Loucy (cell line): ENCODE results near the gene WWOX.

Experiments
- H2AFZ ChIP-seq: fragments of 200-600 bp; sonication (generic); 2 replicates; pipeline ENCODE4 v1.6.0; 2016; ENCODE audit warnings: antibody characterized with exemption, mild to moderate bottlenecking, low read length, moderate library complexity
- H3F3A ChIP-seq: fragments of 200-600 bp; 2 replicates; pipeline ENCODE4 v1.6.0; 2016; ENCODE audit warnings: antibody characterized with exemption, low read depth, mild to moderate bottlenecking
- H3K27me3 ChIP-seq: fragments of 200-600 bp; sonication (generic); 2 replicates; pipeline ENCODE4 v1.6.1; 2014; ENCODE audit warnings: low read length, mild to moderate bottlenecking; ENCODE audit not compliant: insufficient read depth, poor library complexity, severe bottlenecking
- H3K36me3 ChIP-seq: fragments of 200-600 bp; sonication (generic); 2 replicates; pipeline ENCODE4 v1.6.1; 2016; ENCODE audit warnings: low read length; ENCODE audit not compliant: insufficient read depth
- H3K4me1 ChIP-seq: fragments of 200-600 bp; sonication (generic); 2 replicates; pipeline ENCODE4 v1.5.1; 2014; ENCODE audit warnings: low read length, mild to moderate bottlenecking; ENCODE audit not compliant: insufficient read depth, poor library complexity, severe bottlenecking
- H3K4me2 ChIP-seq: fragments of 200-600 bp; sonication (generic); 2 replicates; pipeline ENCODE4 v1.6.0; 2014; ENCODE audit warnings: antibody characterized with exemption, low read length, low read depth, mild to moderate bottlenecking; ENCODE audit not compliant: poor library complexity, severe bottlenecking
- H3K4me3 ChIP-seq: fragments of 200-600 bp; sonication (generic); 2 replicates; pipeline ENCODE4 v1.5.1; 2014; ENCODE audit warnings: low read length, mild to moderate bottlenecking, mixed read lengths; ENCODE audit not compliant: poor library complexity, severe bottlenecking
- H3K79me2 ChIP-seq: fragments of 200-600 bp; sonication (generic); 2 replicates; pipeline ENCODE4 v1.6.1; 2014; ENCODE audit warnings: low read length; ENCODE audit not compliant: insufficient read depth
- H3K9ac ChIP-seq: fragments of 200-600 bp; sonication (generic); 2 replicates; pipeline ENCODE4 v1.6.0; 2014; ENCODE audit warnings: mild to moderate bottlenecking, low read depth, low read length, moderate library complexity; ENCODE audit not compliant: poor library complexity, severe bottlenecking
- H3K9me2 ChIP-seq: fragments of 200-600 bp; sonication (generic); replicated peaks from 2 replicates; pipeline ENCODE4 v1.6.1; 2016; ENCODE audit warnings: low read depth, low read length, mixed read lengths
- H3K9me3 ChIP-seq: fragments of 200-600 bp; sonication (generic); 2 replicates; pipeline ENCODE4 v1.6.1; 2014; ENCODE audit warnings: mild to moderate bottlenecking, antibody characterized with exemption, low read length, low read depth; ENCODE audit not compliant: insufficient read depth
- H4K20me1 ChIP-seq: fragments of 200-600 bp; sonication (generic); 2 replicates; pipeline ENCODE4 v1.6.0; 2014; ENCODE audit warnings: antibody characterized with exemption, low read length, mild to moderate bottlenecking; ENCODE audit not compliant: insufficient read depth, poor library complexity, severe bottlenecking
- EZH2phosphoT487 ChIP-seq: fragments of 200-600 bp; IDR thresholded peaks from 2 replicates; pipeline ENCODE4 v1.6.1; 2018; ENCODE audit warnings: antibody characterized with exemption, mild to moderate bottlenecking, moderate library complexity, borderline replicate concordance
- TF ChIP-seq, protein P1 (sequence below): fragments of 200-600 bp; sonication (generic); conservative IDR thresholded peaks from 2 replicates; pipeline ENCODE4 v1.5.1; 2014; ENCODE audit warnings: mild to moderate bottlenecking, antibody characterized with exemption, low read length

Gene WWOX

DNA sequence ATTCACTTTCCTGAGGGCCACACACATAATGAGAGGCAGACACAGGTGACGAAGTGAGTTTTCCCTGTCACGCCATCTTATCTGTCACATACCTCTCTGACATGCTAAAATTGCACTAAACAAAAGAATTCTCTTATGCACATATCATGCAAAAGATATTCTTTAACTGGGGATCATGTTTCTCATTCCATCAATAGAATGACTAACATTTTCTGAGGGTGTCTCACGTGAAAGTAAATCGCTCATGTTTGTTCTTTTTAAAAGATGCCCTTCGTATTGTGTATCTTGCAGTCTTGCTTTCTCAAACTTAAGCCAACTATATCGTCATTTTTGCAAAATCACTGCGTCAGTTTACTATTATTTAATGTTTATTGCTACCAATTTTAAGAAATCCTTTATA is 306.4 kb downstream of the WWOX start:
- Histone ChIP-seq H2AFZ (no peak overlapping the region), H3K4me2 (no peak overlapping the region), H3K9ac (no peak overlapping the region)

DNA sequence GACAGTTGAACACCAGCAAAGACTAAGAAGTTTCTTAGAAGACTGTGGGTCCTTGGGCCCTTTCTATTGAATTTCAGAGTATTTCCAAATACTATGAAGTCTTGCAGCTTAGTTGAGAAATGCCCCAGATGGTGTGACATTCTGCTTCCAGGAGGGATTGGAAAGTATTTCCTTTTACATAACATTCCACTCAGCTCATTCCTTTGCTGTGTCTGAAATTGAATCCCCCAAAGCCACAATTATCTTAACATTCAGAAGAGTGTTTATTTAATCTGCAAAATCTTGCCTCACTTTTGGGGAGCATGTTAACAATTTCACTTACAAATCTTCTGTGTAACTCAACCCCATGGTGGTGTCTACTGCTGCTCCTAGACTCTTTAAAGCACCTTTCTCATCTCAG is 307.7 kb downstream of the WWOX start:
- Histone ChIP-seq H3K4me2 (no peak overlapping the region), H3K9me3 (0 out of 2 replicates have a peak, but pooled peaks cover 5% of the 10 kb centered on the region), H4K20me1 (no peaks in the 10 kb centered on the region), H3K4me1 (no peaks in the 10 kb centered on the region), H3K27me3 (no peaks in the 10 kb centered on the region), H3K9ac (no peak overlapping the region), H3K9me2 (no peaks in the 10 kb centered on the region), H3K36me3 (no peaks in the 10 kb centered on the region), H2AFZ (no peak overlapping the region), H3K79me2 (no peaks in the 10 kb centered on the region), H3K4me3 (no peak overlapping the region), H3F3A (no peaks in the 10 kb centered on the region)
- no peak for TF ChIP-seq EZH2phosphoT487
- TF ChIP-seq, protein P1, sequence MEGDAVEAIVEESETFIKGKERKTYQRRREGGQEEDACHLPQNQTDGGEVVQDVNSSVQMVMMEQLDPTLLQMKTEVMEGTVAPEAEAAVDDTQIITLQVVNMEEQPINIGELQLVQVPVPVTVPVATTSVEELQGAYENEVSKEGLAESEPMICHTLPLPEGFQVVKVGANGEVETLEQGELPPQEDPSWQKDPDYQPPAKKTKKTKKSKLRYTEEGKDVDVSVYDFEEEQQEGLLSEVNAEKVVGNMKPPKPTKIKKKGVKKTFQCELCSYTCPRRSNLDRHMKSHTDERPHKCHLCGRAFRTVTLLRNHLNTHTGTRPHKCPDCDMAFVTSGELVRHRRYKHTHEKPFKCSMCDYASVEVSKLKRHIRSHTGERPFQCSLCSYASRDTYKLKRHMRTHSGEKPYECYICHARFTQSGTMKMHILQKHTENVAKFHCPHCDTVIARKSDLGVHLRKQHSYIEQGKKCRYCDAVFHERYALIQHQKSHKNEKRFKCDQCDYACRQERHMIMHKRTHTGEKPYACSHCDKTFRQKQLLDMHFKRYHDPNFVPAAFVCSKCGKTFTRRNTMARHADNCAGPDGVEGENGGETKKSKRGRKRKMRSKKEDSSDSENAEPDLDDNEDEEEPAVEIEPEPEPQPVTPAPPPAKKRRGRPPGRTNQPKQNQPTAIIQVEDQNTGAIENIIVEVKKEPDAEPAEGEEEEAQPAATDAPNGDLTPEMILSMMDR, result no peak

More for the DNA sequence above, 306.4 kb downstream of the WWOX start:
- Histone ChIP-seq H3K4me3 (no peak overlapping the region), H3K9me2 (no peaks in the 10 kb centered on the region), H3K9me3 (0 out of 2 replicates have a peak, but pooled peaks cover 5% of the 10 kb centered on the region), H3K79me2 (no peaks in the 10 kb centered on the region), H3F3A (no peaks in the 10 kb centered on the region), H3K36me3 (no peaks in the 10 kb centered on the region), H3K4me1 (no peaks in the 10 kb centered on the region), H3K27me3 (no peaks in the 10 kb centered on the region), H4K20me1 (no peaks in the 10 kb centered on the region)
- TF ChIP-seq EZH2phosphoT487, result no peak
- TF ChIP-seq, protein P1, result no peak

DNA sequence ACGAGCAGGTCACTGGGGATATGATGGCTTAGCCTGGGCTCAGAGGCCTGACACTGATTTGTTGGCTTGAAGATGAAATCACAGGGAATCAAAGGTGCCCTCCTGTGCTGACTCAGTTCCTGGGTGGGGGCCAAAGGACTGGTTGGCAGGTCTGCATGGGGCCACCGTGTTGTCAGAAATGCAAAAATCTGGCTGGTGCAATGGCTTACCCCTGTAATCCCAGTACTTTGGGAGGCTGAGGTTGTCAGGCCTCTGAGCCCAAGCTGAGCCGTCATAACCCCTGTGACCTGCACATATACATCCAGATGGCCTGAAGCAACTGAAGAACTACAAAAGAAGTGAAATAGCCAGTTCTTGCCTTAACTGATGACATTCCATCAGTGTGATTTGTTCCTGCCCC is 314.2 kb downstream of the WWOX start:
- H3K27me3 ChIP-seq, result no peaks in the 10 kb centered on the region
- no peak overlapping the region for H3K4me3 ChIP-seq
- no peak overlapping the region for H3K4me2 ChIP-seq
- no peaks in the 10 kb centered on the region for H3F3A ChIP-seq
- H3K9ac ChIP-seq, result no peak overlapping the region
- H3K9me3 ChIP-seq, result no peaks in the 10 kb centered on the region; the same call in 1 of the 2 replicates
- H4K20me1 ChIP-seq, result no peaks in the 10 kb centered on the region
- no peaks in the 10 kb centered on the region for H3K36me3 ChIP-seq
- no peaks in the 10 kb centered on the region for H3K79me2 ChIP-seq
- no peak for TF ChIP-seq EZH2phosphoT487
- TF ChIP-seq, protein P1, result no peak
- no peaks in the 10 kb centered on the region for H3K9me2 ChIP-seq
- peaks cover 7% of the 10 kb centered on the region for H3K4me1 ChIP-seq
- no peak overlapping the region for H2AFZ ChIP-seq
